WTC11 (cell line): Measurements from ENCODE around the gene LZTS2. TPM values are rescaled to one million over a fixed set of nuclear protein-coding genes. Genes with fewer than 3 reads are reported as not detected.

ENCODE experiments used
- ATAC-seq: fragments of 200-7000 bp; cut with Tn5 transposase; 2 replicates; pipeline ENCODE4 v1.10.0; 2021; ENCODE audit warnings: mild to moderate bottlenecking, moderate library complexity
- CTCF ChIA-PET: fragments of 300-600 bp; sonication (Branson Sonifier 250); formaldehyde crosslinking; loops from one replicate; lab custom pipeline; 2021; ENCODE audit warnings: antibody characterized with exemption; lab: Charles Lee
- POLR2A ChIA-PET: fragments of 350-600 bp; sonication (Branson Sonifier 250); formaldehyde crosslinking; loops from one replicate; lab custom pipeline; 2021; ENCODE audit warnings: antibody characterized with exemption; lab: Charles Lee
- DNase-seq: peaks from one replicate; pipeline ENCODE4 v3.0.0; 2021; ENCODE audit warnings: low spot score
- H3K27ac Mint-ChIP-seq: 2 replicates; pipeline ENCODE4 v1.8.0; 2021; ENCODE audit warnings: mixed read lengths
- H3K27me3 Mint-ChIP-seq: 2 replicates; pipeline ENCODE4 v1.8.0; 2021; ENCODE audit warnings: low read depth, mild to moderate bottlenecking, moderate library complexity, mixed read lengths
- H3K36me3 Mint-ChIP-seq: 2 replicates; pipeline ENCODE4 v1.8.0; 2021; ENCODE audit warnings: mixed read lengths
- H3K4me1 Mint-ChIP-seq: 2 replicates; pipeline ENCODE4 v1.8.0; 2022; ENCODE audit warnings: mixed read lengths
- H3K4me3 Mint-ChIP-seq: 2 replicates; pipeline ENCODE4 v1.8.0; 2021; ENCODE audit warnings: mild to moderate bottlenecking, moderate library complexity, mixed read lengths
- H3K9me3 Mint-ChIP-seq: 2 replicates; pipeline ENCODE4 v1.8.0; 2021; ENCODE audit warnings: mixed read lengths
- ATF3 ChIP-seq: sonication (generic); formaldehyde crosslinking; conservative IDR thresholded peaks from 2 replicates; pipeline ENCODE4 v1.8.1; 2022; ENCODE audit warnings: mild to moderate bottlenecking, missing genetic modification reagents
- ELF4 ChIP-seq: sonication (generic); formaldehyde crosslinking; IDR thresholded peaks from 2 replicates; pipeline ENCODE4 v1.8.1; 2022; ENCODE audit warnings: low read depth, mild to moderate bottlenecking, moderate library complexity, missing genetic modification reagents
- FOXJ3 ChIP-seq: sonication (generic); formaldehyde crosslinking; IDR thresholded peaks from 2 replicates; pipeline ENCODE4 v1.9.0; 2021; ENCODE audit warnings: missing genetic modification reagents, mild to moderate bottlenecking, borderline replicate concordance
- FOXP1 ChIP-seq: sonication (generic); formaldehyde crosslinking; IDR thresholded peaks from 2 replicates; pipeline ENCODE4 v1.8.0; 2022; ENCODE audit warnings: missing genetic modification reagents, mild to moderate bottlenecking, moderate library complexity, borderline replicate concordance
- GTF2I ChIP-seq: fragments of 250-450 bp; sonication (Bioruptor Pico); conservative IDR thresholded peaks from 2 replicates; pipeline ENCODE4 v1.4.0; 2021; ENCODE audit warnings: mild to moderate bottlenecking
- JAZF1 ChIP-seq: fragments of 250-450 bp; sonication (Bioruptor Pico); IDR thresholded peaks from 2 replicates; pipeline ENCODE4 v1.9.0; 2021; ENCODE audit warnings: moderate library complexity, mild to moderate bottlenecking, inconsistent platforms
- JUN ChIP-seq: sonication (generic); formaldehyde crosslinking; IDR thresholded peaks from 2 replicates; pipeline ENCODE4 v1.8.0; 2023; ENCODE audit warnings: mild to moderate bottlenecking, missing genetic modification reagents
- NFATC4 ChIP-seq: fragments of 250-450 bp; sonication (Bioruptor Pico); IDR thresholded peaks from 2 replicates; pipeline ENCODE4 v1.9.0; 2021; ENCODE audit warnings: mild to moderate bottlenecking
- NR2C2 ChIP-seq: sonication (generic); formaldehyde crosslinking; IDR thresholded peaks from 2 replicates; pipeline ENCODE4 v1.8.0; 2022; ENCODE audit warnings: mild to moderate bottlenecking, missing genetic modification reagents
- PRRX2 ChIP-seq: fragments of 250-450 bp; sonication (Bioruptor Pico); IDR thresholded peaks from 2 replicates; pipeline ENCODE4 v1.8.0; 2021; ENCODE audit warnings: mild to moderate bottlenecking
- RORB ChIP-seq: fragments of 250-450 bp; sonication (Bioruptor Pico); IDR thresholded peaks from 2 replicates; pipeline ENCODE4 v1.9.0; 2021; ENCODE audit warnings: mild to moderate bottlenecking
- SMAD3 ChIP-seq: sonication (generic); formaldehyde crosslinking; IDR thresholded peaks from 2 replicates; pipeline ENCODE4 v1.8.0; 2022; ENCODE audit warnings: missing genetic modification reagents, mild to moderate bottlenecking, borderline replicate concordance
- TCF7 ChIP-seq: sonication (generic); formaldehyde crosslinking; IDR thresholded peaks from 2 replicates; pipeline ENCODE4 v1.8.0; 2022; ENCODE audit warnings: mild to moderate bottlenecking, low read depth, missing genetic modification reagents, moderate library complexity
- ZBTB21 ChIP-seq: sonication (generic); formaldehyde crosslinking; IDR thresholded peaks from 2 replicates; pipeline ENCODE4 v1.8.1; 2023; ENCODE audit warnings: mild to moderate bottlenecking, missing genetic modification reagents, borderline replicate concordance
- ZNF121 ChIP-seq: sonication (generic); formaldehyde crosslinking; IDR thresholded peaks from 2 replicates; pipeline ENCODE4 v1.8.0; 2023; ENCODE audit warnings: missing genetic modification reagents
- ZNF263 ChIP-seq: sonication (generic); formaldehyde crosslinking; IDR thresholded peaks from 2 replicates; pipeline ENCODE4 v1.8.1; 2022; ENCODE audit warnings: low read depth, mild to moderate bottlenecking, moderate library complexity, missing genetic modification reagents
- total RNA-seq: library from RNA; stranded (reverse); gene quantifications from 3 replicates; pipeline ENCODE4 v1.2.3, GENCODE V29; 2021
- TF ChIP-seq, protein P1 (sequence below): sonication (generic); formaldehyde crosslinking; IDR thresholded peaks from 2 replicates; pipeline ENCODE4 v1.8.0; 2022; ENCODE audit warnings: mild to moderate bottlenecking, missing genetic modification reagents
- TF ChIP-seq, protein P2 (sequence below): fragments of 250-450 bp; sonication (Bioruptor Pico); IDR thresholded peaks from 2 replicates; pipeline ENCODE4 v1.9.0; 2021; ENCODE audit warnings: mild to moderate bottlenecking
- TF ChIP-seq, protein P3 (sequence below): sonication (generic); formaldehyde crosslinking; IDR thresholded peaks from 2 replicates; pipeline ENCODE4 v1.8.1; 2023; ENCODE audit warnings: mild to moderate bottlenecking, moderate library complexity, missing genetic modification reagents
- TF ChIP-seq, protein P4 (sequence below): sonication (generic); formaldehyde crosslinking; IDR thresholded peaks from 2 replicates; pipeline ENCODE4 v1.8.0; 2022; ENCODE audit warnings: mild to moderate bottlenecking, missing genetic modification reagents

The LZTS2 gene
- total RNA-seq, 1 experiment from 2014 or later = 84.6 TPM

DNA sequence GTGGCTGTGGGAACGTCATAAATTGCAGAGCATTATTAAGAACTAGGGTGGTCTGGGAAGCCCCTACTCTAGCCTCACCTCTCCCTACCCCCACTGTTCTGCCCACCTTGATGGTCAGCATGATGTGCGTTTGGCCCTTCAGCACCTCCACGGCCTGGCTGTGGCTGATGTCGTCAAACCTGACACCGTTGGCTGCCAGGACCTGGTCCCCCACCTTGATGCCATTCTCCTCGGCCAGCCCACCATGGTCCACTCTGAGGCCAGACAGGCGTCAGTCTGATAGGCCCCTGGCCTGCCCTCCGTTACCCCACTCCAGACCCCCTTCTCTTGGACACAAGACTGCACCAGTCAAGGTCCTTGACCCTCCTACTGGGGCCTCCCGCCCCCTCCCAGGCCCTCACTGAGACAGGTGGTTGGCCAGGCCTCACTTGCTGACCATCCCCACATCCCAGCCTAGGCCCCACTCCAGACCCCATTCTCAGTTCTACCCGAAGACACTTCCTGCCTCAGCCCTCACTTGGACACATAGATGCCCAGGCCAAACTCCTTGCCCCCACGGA is 22.2 kb downstream of the LZTS2 start:
- DNase-seq = no peak
- Mint-ChIP-seq H3K36me3 (no peaks in the 10 kb centered on the region), H3K27ac (no peak overlapping the region), H3K9me3 (no peaks in the 10 kb centered on the region), H3K4me3 (no peak overlapping the region), H3K4me1 (peaks cover 10% of the 10 kb centered on the region), H3K27me3 (peaks cover 40% of the 10 kb centered on the region)
- ChIA-PET POLR2A (no interaction called here), CTCF (interaction anchor here (0.8 to 1.2 kb wide), 2 partner anchors 9 to 19 kb away, joined by 4 to 5 read pairs; partner anchors contain the start of genes PDZD7 and SFXN3)
- TF ChIP-seq FOXP1 (CRISPR knock-in tag) (no peak), JAZF1 (no peak), JUN (no peak)
- ATAC-seq = no peak

DNA sequence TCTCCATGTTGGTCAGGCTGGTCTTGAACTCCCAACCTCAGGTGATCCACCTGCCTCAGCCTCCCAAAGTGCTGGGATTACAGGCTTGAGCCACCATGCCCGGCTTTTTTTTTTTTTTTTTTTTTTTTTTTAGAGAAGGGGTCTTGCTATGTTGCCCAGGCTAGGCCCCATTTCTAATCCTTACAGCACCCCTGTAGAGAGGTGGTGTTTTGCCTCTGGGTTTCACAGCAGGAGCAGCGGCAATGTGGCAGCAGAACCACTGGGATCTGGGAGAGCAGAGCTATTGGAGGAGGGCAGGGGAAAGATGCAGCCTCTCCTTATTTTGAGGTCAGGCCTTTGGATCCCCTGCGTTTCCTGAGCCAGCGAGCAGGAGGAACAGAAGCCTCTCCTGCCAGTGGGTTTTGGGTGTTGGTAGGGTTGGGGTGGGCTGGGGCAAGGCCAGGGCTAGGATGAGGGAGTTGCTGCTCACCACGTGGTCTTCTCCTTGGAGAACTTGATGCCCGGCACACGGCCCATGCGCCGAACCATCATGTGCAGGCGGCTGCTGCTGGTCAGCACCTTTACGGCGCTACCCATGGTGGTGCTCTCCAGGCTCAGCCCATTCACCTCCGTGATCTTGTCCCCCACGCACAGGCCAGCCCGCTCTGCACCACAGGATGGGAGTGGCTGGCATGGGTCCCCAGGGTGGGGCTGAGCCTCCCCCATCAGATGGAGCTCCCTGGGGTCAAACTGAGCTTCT is 23.5 kb downstream of the LZTS2 start:
- peaks cover 26% of the 10 kb centered on the region for H3K27me3 Mint-ChIP-seq
- no peaks in the 10 kb centered on the region for H3K9me3 Mint-ChIP-seq
- DNase-seq (no peak), ATAC-seq (no peak)
- H3K36me3 Mint-ChIP-seq = no peaks in the 10 kb centered on the region
- H3K27ac Mint-ChIP-seq = no peak overlapping the region
- TF ChIP-seq NFATC4 (no peak), FOXJ3 (no peak), FOXP1 (CRISPR knock-in tag) (no peak), ZNF263 (CRISPR knock-in tag) (no peak), ZBTB21 (CRISPR knock-in tag) (no peak), ZNF121 (CRISPR knock-in tag) (0 out of 2 replicates have a peak, but pooled peaks have one; percentile 43)
- peaks cover 16% of the 10 kb centered on the region for H3K4me1 Mint-ChIP-seq
- H3K4me3 Mint-ChIP-seq = no peak overlapping the region
- ChIA-PET POLR2A (no interaction called here), CTCF (interaction anchor here (0.7 to 1.6 kb wide), 3 partner anchors 8 to 27 kb away, joined by 4 read pairs; partner anchors contain the start of genes PDZD7 and SFXN3)

DNA sequence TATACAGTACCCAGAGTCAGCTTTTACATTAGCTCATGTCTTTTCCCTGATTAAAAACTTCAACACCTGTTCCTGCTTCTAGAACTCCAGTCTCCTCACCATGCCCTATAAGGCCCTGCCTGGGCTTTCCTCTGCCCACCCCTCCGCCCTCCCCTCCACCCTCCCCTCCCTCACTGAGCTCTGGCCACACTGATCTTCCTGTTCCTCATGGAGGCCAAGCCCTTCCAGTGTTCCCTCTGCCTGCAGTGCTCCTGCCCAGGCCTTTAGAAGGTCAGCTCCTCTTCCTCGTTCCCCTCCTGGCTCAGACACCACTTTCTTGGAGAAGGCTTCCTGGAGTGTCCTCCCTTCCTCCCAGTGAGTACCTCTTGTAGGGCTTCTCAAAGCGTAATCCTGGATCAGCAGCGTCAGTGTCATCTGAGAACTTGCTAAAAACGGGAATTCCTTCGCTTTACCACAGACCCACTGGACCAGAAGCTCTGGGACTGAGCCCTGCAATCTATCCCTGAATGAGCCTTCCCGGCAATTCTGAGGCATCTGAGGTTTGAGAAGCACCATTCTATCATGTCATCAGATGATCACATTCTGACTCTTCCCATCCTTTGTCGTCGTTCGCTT is 27.6 kb downstream of the LZTS2 start:
- ATAC-seq = no peak
- CTCF ChIA-PET = interaction anchor here (0.6 to 6.9 kb wide), 17 partner anchors 11 to 115 kb away, joined by 3 to 219 read pairs (median 4); no protein-coding TSS in a partner anchor
- TF ChIP-seq ZNF121 (CRISPR knock-in tag) = no peak
- TF ChIP-seq, protein P1, sequence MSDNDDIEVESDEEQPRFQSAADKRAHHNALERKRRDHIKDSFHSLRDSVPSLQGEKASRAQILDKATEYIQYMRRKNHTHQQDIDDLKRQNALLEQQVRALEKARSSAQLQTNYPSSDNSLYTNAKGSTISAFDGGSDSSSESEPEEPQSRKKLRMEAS (CRISPR knock-in tag) = no peak
- TF ChIP-seq ELF4 (CRISPR knock-in tag) = no peak
- TF ChIP-seq SMAD3 (CRISPR knock-in tag) = no peak
- TF ChIP-seq, protein P2, sequence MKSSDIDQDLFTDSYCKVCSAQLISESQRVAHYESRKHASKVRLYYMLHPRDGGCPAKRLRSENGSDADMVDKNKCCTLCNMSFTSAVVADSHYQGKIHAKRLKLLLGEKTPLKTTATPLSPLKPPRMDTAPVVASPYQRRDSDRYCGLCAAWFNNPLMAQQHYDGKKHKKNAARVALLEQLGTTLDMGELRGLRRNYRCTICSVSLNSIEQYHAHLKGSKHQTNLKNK (CRISPR knock-in tag) = no peak
- TF ChIP-seq ATF3 (CRISPR knock-in tag) = no peak
- TF ChIP-seq TCF7 (CRISPR knock-in tag) = no peak
- no peak for DNase-seq
- POLR2A ChIA-PET = no interaction called here
- no peaks in the 10 kb centered on the region for H3K9me3 Mint-ChIP-seq
- H3K27ac Mint-ChIP-seq = peak overlapping the region; percentile 71
- no peak overlapping the region for H3K4me3 Mint-ChIP-seq
- H3K36me3 Mint-ChIP-seq = no peaks in the 10 kb centered on the region
- peaks cover 30% of the 10 kb centered on the region for H3K4me1 Mint-ChIP-seq
- peaks cover 25% of the 10 kb centered on the region for H3K27me3 Mint-ChIP-seq

- CTCF ChIA-PET = interaction anchor here (0.6 to 6.9 kb wide), 14 partner anchors 10 to 67 kb away, joined by 3 to 219 read pairs (median 12); partner anchors contain the start of gene SEMA4G
Observed at GRCh38 chr10:101028446-101029337, 29.1 kb downstream of the LZTS2 start.

More at GRCh38 chr10:101028446-101029337, 29.1 kb downstream of the LZTS2 start:
- ATAC-seq (no peak), DNase-seq (no peak)
- Mint-ChIP-seq H3K4me3 (no peak overlapping the region), H3K27me3 (peaks cover 39% of the 10 kb centered on the region), H3K27ac (no peak overlapping the region), H3K9me3 (no peaks in the 10 kb centered on the region), H3K4me1 (peaks cover 36% of the 10 kb centered on the region), H3K36me3 (no peaks in the 10 kb centered on the region)
- POLR2A ChIA-PET = no interaction called here
- no peak for TF ChIP-seq GTF2I (CRISPR knock-in tag)
- TF ChIP-seq, protein P3, sequence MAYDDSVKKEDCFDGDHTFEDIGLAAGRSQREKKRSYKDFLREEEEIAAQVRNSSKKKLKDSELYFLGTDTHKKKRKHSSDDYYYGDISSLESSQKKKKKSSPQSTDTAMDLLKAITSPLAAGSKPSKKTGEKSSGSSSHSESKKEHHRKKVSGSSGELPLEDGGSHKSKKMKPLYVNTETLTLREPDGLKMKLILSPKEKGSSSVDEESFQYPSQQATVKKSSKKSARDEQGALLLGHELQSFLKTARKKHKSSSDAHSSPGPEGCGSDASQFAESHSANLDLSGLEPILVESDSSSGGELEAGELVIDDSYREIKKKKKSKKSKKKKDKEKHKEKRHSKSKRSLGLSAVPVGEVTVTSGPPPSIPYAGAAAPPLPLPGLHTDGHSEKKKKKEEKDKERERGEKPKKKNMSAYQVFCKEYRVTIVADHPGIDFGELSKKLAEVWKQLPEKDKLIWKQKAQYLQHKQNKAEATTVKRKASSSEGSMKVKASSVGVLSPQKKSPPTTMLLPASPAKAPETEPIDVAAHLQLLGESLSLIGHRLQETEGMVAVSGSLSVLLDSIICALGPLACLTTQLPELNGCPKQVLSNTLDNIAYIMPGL (CRISPR knock-in tag) = no peak
- no peak for TF ChIP-seq PRRX2
- TF ChIP-seq, protein P4, sequence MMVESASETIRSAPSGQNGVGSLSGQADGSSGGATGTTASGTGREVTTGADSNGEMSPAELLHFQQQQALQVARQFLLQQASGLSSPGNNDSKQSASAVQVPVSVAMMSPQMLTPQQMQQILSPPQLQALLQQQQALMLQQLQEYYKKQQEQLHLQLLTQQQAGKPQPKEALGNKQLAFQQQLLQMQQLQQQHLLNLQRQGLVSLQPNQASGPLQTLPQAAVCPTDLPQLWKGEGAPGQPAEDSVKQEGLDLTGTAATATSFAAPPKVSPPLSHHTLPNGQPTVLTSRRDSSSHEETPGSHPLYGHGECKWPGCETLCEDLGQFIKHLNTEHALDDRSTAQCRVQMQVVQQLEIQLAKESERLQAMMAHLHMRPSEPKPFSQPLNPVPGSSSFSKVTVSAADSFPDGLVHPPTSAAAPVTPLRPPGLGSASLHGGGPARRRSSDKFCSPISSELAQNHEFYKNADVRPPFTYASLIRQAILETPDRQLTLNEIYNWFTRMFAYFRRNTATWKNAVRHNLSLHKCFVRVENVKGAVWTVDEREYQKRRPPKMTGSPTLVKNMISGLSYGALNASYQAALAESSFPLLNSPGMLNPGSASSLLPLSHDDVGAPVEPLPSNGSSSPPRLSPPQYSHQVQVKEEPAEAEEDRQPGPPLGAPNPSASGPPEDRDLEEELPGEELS (CRISPR knock-in tag) = no peak
- TF ChIP-seq, protein P1 (CRISPR knock-in tag) = no peak
- TF ChIP-seq RORB (CRISPR knock-in tag) = no peak
- no peak for TF ChIP-seq NR2C2
- no peak for TF ChIP-seq FOXJ3
